HUES48 (cell line): ENCODE data around the gene PPM1N.
A peak's percentile ranks its signal among the peaks of the same experiment; 100 is the strongest.

Source experiments
- H3K27ac ChIP-seq: one replicate; pipeline ENCODE4 v1.7.0; 2013; ENCODE audit warnings: low read depth, low read length, inconsistent platforms
- H3K27me3 ChIP-seq: 2 replicates; pipeline ENCODE4 v1.6.1; 2013; ENCODE audit warnings: mild to moderate bottlenecking, low read length; ENCODE audit not compliant: control insufficient read depth, insufficient read depth
- H3K36me3 ChIP-seq: 2 replicates; pipeline ENCODE4 v1.6.1; 2013; ENCODE audit warnings: low read length; ENCODE audit not compliant: control insufficient read depth, insufficient read depth
- H3K4me1 ChIP-seq: 2 replicates; pipeline ENCODE4 v1.6.1; 2013; ENCODE audit warnings: mild to moderate bottlenecking, low read length; ENCODE audit not compliant: control insufficient read depth, insufficient read depth
- H3K4me3 ChIP-seq: 2 replicates; pipeline ENCODE4 v1.5.1; 2013; ENCODE audit warnings: mild to moderate bottlenecking, low read depth, low read length
- H3K9ac ChIP-seq: 2 replicates; pipeline ENCODE4 v1.6.1; 2013; ENCODE audit warnings: mild to moderate bottlenecking, low read depth, low read length, moderate library complexity
- H3K9me3 ChIP-seq: 2 replicates; pipeline ENCODE4 v1.6.1; 2013; ENCODE audit warnings: low read length; ENCODE audit not compliant: control insufficient read depth, insufficient read depth

PPM1N gene

GRCh38 chr19:45471111-45471930 lies 26.9 kb upstream of the PPM1N start:
- Histone ChIP-seq H3K27me3 (peaks cover 13% of the 10 kb centered on the region), H3K9me3 (no peaks in the 10 kb centered on the region), H3K9ac (no peak overlapping the region), H3K4me3 (no peak overlapping the region), H3K27ac (no peak overlapping the region), H3K4me1 (peaks cover 4% of the 10 kb centered on the region; the same call in 1 of the 2 replicates), H3K36me3 (no peaks in the 10 kb centered on the region)

GRCh38 chr19:45471931-45472562 lies 26.2 kb upstream of the PPM1N start:
- Histone ChIP-seq H3K9me3 (no peaks in the 10 kb centered on the region), H3K27ac (peak overlapping the region; percentile 10), H3K4me1 (peaks cover 3% of the 10 kb centered on the region; the same call in 1 of the 2 replicates), H3K4me3 (peak overlapping the region; percentile 46; the same call in 1 of the 2 replicates), H3K36me3 (no peaks in the 10 kb centered on the region), H3K9ac (no peak overlapping the region), H3K27me3 (peaks cover 13% of the 10 kb centered on the region)

- H3K4me1 ChIP-seq, result peaks cover 1% of the 10 kb centered on the region; the same call in 1 of the 2 replicates
- no peaks in the 10 kb centered on the region for H3K9me3 ChIP-seq
- H3K9ac ChIP-seq, result no peak overlapping the region
- peak overlapping the region; percentile 10 for H3K27ac ChIP-seq
- H3K4me3 ChIP-seq, result peak overlapping the region; percentile 46
- H3K36me3 ChIP-seq, result no peaks in the 10 kb centered on the region
- peaks cover 13% of the 10 kb centered on the region for H3K27me3 ChIP-seq
Measured at GRCh38 chr19:45472563-45473366, 25.5 kb upstream of the PPM1N start.

- Histone ChIP-seq H3K27ac (no peak overlapping the region), H3K9me3 (no peaks in the 10 kb centered on the region), H3K4me1 (peaks cover 6% of the 10 kb centered on the region), H3K9ac (no peak overlapping the region), H3K4me3 (no peak overlapping the region), H3K36me3 (no peaks in the 10 kb centered on the region), H3K27me3 (peaks cover 13% of the 10 kb centered on the region)
Measured at GRCh38 chr19:45473367-45473681, 24.9 kb upstream of the PPM1N start.

GRCh38 chr19:45473682-45474605 lies 24.3 kb upstream of the PPM1N start:
- Histone ChIP-seq H3K27me3 (peaks cover 13% of the 10 kb centered on the region), H3K36me3 (no peaks in the 10 kb centered on the region), H3K4me1 (peaks cover 6% of the 10 kb centered on the region), H3K4me3 (no peak overlapping the region), H3K9me3 (no peaks in the 10 kb centered on the region), H3K9ac (no peak overlapping the region), H3K27ac (no peak overlapping the region)

GRCh38 chr19:45474606-45475521 lies 23.4 kb upstream of the PPM1N start:
- no peak overlapping the region for H3K27ac ChIP-seq
- no peak overlapping the region for H3K9ac ChIP-seq
- no peak overlapping the region for H3K4me3 ChIP-seq
- no peaks in the 10 kb centered on the region for H3K36me3 ChIP-seq
- no peaks in the 10 kb centered on the region for H3K9me3 ChIP-seq
- peaks cover 6% of the 10 kb centered on the region for H3K4me1 ChIP-seq
- H3K27me3 ChIP-seq, result peaks cover 13% of the 10 kb centered on the region

- H3K9me3 ChIP-seq, result no peaks in the 10 kb centered on the region
- H3K9ac ChIP-seq, result no peak overlapping the region
- peaks cover 6% of the 10 kb centered on the region for H3K4me1 ChIP-seq
- H3K27me3 ChIP-seq, result peaks cover 13% of the 10 kb centered on the region
- H3K36me3 ChIP-seq, result no peaks in the 10 kb centered on the region
- no peak overlapping the region for H3K4me3 ChIP-seq
- no peak overlapping the region for H3K27ac ChIP-seq
Measured at GRCh38 chr19:45475537-45476291, 22.5 kb upstream of the PPM1N start.

- Histone ChIP-seq H3K9ac (no peak overlapping the region), H3K4me3 (no peak overlapping the region), H3K9me3 (no peaks in the 10 kb centered on the region), H3K27me3 (peaks cover 13% of the 10 kb centered on the region), H3K4me1 (peaks cover 6% of the 10 kb centered on the region), H3K27ac (no peak overlapping the region), H3K36me3 (no peaks in the 10 kb centered on the region)
Measured at GRCh38 chr19:45476304-45476703, 21.9 kb upstream of the PPM1N start.

- peaks cover 6% of the 10 kb centered on the region for H3K4me1 ChIP-seq
- no peaks in the 10 kb centered on the region for H3K9me3 ChIP-seq
- H3K36me3 ChIP-seq, result no peaks in the 10 kb centered on the region
- H3K9ac ChIP-seq, result no peak overlapping the region
- peaks cover 8% of the 10 kb centered on the region for H3K27me3 ChIP-seq
- no peak overlapping the region for H3K4me3 ChIP-seq
- no peak overlapping the region for H3K27ac ChIP-seq
Measured at GRCh38 chr19:45477186-45477585, 21.1 kb upstream of the PPM1N start.
